GM21576 (cell line): ENCODE data around the gene ARHGEF10L.

Experiments
- ATAC-seq: cut with Tn5 transposase; IDR thresholded peaks from one replicate; pipeline ENCODE4 v1.9.1; 2021; ENCODE audit warnings: mild to moderate bottlenecking, moderate library complexity; ENCODE audit not compliant: unreplicated experiment

ARHGEF10L gene

DNA sequence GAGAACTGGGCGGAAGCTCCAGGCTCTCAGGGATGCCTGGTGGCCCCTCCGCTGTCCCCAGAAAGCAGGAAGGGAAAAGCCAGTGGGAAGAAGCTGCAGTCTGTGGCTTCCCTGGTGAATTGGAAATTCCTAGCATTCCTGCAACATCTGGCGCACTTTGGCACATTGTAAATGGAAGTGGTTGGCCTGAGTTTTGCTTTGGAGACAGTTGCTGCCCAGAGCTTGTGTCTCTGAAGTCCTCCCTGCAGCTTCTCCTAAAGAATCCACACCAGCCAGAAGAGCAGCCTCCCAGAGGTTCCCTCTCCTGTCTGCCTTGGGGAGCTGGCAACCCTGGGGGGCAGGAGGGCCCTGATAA, 48.2 kb downstream of the ARHGEF10L start:
- no peak for ATAC-seq

GRCh38 chr1:17588048-17588871, 48.8 kb downstream of the ARHGEF10L start:
- no peak for ATAC-seq

DNA sequence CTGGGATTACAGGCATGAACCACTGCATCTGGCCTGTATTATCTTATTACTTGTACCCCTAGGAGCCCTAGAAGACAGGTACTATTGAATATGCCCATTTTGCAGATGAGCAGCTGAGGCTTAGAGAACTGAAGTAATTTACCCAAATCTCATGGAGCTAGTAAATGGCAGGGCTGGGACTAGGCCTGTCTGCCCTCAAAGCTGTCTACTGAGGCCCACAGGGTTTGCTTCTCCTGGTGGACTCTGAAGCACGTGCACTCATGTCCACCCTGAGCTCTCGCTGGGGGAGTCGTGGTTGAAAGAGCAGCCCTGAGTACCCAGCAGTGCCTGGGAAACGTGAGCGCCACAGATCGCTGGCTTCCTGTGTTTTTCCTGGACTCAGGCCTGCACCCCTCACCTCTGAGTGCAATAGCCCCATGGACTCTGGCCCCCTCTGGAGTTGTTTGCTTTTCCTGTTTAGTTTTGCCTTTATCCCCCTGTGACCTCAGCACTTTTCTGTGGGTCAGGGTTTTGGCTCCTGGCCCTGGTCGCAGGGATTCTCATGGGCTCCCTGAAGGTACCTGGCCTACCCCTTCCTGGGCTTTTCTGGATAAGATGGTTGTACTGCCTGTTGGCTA, 52.4 kb downstream of the ARHGEF10L start:
- ATAC-seq, result no peak

- ATAC-seq, result no peak
Measured at GRCh38 chr1:17594026-17594425, 54.5 kb downstream of the ARHGEF10L start.

DNA sequence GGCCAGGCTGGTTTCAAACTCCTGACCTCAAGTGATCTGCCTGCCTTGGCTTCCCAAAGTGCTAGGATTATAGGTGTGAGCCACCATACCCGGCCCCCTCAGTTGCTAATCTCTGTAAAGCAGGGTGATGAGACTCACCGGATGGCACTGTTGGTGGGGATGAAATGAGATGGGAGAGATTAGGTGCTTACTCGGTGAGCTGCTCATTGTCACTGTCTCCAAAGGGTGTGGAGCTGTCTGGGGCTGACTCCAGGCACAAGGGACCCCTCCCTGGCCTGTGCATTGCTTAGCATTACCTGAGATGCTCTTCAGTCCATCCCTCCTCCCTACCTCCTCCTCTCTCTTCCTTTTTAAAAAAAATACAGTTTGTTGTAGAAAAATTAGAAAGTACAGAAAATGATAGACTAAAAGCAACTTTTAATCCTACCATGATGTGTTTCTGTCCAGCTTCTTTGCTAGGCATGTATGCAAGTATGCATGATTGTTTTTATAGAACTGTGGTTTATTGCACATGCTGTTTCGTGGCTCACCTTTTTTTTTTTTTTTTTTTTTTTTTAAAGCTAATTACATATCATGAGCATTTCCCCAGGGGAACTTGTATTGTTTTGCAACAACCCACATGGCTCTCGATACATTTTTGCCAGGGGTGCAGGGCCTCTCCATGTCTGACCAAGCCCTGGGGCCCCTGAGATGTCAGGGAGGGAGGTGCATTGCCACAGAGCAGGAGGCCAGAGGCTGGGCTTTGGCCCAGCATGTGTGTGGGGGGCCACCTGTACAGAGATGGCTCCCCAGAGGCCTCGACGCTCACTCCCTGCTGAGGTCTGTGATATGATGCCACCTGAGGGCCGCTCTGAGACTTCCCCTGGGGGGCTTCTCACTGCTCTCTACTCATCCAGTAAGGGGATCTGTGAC, 55.4 kb downstream of the ARHGEF10L start:
- no peak for ATAC-seq

- ATAC-seq, result no peak
Measured at GRCh38 chr1:17595602-17595925, 56.1 kb downstream of the ARHGEF10L start.

DNA sequence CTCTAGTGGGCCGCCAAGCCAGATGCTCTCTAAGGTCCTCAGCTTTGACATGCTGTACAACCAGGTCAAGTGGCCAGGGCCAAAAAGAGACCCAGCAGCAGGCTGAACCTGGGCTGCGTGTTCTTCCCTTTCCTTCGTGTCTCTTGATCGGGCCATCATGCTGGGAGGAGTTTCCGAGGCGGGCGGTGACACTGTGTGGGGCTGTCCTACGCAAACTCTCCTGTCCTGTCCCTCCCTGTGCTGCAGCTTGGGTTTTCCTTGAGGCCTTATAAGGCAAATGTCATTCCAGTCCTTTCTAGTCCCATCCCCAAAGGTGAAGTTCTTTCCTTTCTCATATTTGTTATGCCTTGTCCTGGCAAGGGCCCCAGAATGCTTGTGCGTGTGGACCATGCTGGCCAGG, 56.7 kb downstream of the ARHGEF10L start:
- no peak for ATAC-seq

DNA sequence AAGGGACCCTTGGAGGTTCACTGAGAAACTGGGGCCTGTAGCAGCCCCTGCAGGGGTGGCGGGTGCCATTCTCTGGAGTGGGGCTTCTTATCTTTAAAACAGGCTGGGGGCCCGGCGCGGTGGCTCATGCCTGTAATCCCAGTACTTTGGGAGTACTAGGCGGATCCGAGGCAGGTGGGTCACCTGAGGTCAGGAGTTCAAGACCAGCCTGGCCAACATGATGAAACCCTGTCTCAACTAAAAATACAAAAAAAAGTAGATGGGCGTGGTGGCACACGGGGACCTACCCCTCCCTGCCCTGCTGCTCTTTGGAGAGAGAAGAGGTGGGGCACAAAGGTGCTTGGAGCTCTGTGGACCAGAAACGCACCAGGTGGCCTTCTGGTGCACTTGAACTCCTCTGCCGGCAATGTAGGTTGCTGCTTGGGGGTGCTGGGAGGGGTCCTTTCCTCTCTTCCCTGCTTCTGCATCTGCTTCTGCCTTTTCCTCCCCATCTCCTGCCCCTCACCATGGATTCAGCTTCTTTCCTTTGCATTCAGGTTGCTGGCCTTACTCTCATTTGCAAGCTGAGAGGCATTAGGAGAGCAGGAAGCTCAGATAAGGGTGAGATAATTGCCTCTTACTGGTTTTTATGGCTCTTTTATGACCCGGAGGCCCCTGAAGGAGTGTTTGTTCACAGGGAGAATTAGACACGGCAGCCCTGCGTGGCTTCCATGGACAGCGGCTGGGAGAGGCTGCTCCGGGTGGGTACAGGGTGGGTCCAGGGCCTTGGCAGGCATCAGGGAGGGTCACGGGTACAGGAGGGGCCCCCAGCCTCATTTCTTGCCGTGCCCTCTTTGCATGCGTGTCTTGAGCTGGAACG, 57.4 kb downstream of the ARHGEF10L start:
- no peak for ATAC-seq

GRCh38 chr1:17597651-17598050, 58.2 kb downstream of the ARHGEF10L start:
- ATAC-seq, result no peak

DNA sequence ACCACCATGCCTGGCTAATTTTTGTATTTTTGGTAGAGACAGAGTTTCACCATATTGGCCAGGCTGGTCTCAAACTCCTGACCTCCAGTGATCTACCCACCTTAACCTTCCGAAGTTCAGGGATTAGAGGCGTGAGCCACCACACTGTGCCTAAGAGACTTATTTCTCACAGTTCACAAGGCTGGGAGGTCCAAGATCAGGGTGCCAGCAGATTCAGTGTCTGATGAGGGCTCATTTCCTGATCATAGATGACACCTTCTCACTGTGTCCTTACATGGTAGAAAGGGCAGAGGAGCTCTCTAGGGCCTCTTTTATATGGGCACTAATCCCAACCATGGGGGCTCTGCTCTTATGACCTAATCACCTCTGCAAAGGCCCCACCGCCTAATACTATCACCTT, 58.8 kb downstream of the ARHGEF10L start:
- ATAC-seq, result no peak

- no peak for ATAC-seq
Measured at GRCh38 chr1:17599291-17599953, 59.9 kb downstream of the ARHGEF10L start.

- no peak for ATAC-seq
Measured at GRCh38 chr1:17599954-17600300, 60.4 kb downstream of the ARHGEF10L start.

DNA sequence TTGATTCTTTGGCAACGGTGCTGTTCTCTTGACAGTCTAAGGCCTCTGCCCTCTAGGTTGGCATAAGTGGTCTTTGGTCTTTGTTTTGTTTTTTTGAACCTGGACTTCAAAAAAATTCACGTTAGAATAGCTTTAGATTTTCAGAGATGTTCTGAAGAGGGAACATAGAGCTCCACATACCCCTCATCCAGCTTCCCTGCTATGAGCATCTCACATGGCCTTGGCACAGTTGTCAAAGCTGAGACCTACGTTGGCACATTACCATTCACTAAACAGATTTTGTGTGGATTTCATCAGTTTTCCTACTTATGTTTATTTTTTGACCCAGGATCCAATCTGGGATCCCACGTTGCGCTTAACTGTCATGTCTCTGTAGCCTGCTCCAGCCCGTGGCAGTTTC, 60.8 kb downstream of the ARHGEF10L start:
- ATAC-seq, result no peak

DNA sequence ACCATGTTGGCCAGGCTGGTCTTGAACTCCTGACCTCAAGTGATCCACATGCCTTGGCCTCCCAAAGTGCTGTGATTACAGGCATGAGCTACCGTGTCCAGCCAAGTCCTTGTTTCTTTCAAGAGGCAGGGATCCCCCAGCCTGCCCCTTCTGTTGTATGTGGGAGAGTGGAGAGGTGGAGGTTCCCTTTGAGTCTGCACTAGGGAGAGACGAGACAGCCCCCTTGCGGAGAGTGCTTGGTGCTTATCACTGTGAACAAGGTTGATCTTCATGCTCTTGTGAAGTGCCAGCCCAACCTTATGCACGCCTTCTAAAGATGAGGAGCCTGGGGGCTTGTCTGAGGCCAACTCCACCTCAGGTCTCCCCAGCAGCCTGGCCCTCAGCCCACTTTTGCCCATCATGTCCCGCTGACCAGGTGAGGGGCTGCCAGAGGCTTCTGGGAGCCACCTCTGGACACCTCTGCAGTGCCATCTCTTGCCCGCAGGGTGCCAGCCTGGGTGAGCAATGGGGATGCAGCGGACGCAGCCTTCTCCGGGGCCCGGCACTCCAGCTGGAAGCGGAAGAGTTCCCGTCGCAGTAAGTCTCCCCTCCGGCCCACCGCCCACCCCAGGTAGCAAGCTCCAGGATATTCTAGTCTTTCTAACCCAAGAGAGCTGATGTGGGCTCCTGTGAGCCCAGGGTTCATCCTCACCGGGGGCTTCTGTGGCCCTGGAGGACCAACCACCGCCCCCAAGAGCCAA, 62.3 kb downstream of the ARHGEF10L start:
- ATAC-seq, result no peak

- no peak for ATAC-seq
Measured at GRCh38 chr1:17603091-17603841, 63.8 kb downstream of the ARHGEF10L start.

GRCh38 chr1:17605582-17606344, 66.3 kb downstream of the ARHGEF10L start:
- no peak for ATAC-seq

- ATAC-seq, result no peak
Measured at GRCh38 chr1:17606826-17607440, 67.4 kb downstream of the ARHGEF10L start.
